ENCODE data around the gene CPLX1. TPM values are rescaled to one million over a fixed set of nuclear protein-coding genes. Genes with fewer than 3 reads are reported as not detected.

Gene CPLX1
- total RNA-seq, 1 experiment from 2014 or later = 14.5 TPM

- RAD21 ChIA-PET (ENCODE audit: low non-redundant PET in 1 of 2, low total read pairs in 2 of 2, uncharacterized antibody in 2 of 2, unreplicated experiment in 2 of 2) = no interaction called here
- CTCF ChIA-PET = no interaction called here
- TF ChIP-seq SIN3A (IDR thresholded peaks at IDR 0.05; ENCODE audit: low read depth) (no peak), EZH2 (IDR thresholded peaks at IDR 0.05) (no peak), ZBTB33 (IDR thresholded peaks at IDR 0.05; ENCODE audit: extremely low read depth, insufficient replicate concordance, low read length) (no peak), ELF1 (IDR thresholded peaks at IDR 0.05; ENCODE audit: borderline replicate concordance, low read depth) (no peak), SRF (IDR thresholded peaks at IDR 0.05; ENCODE audit: low read depth) (no peak), SP1 (IDR thresholded peaks at IDR 0.05; ENCODE audit: low read depth) (no peak), TCF7L2 (IDR thresholded peaks at IDR 0.05; ENCODE audit: borderline replicate concordance, extremely low read depth, insufficient read depth, insufficient read length) (no peak), RAD21 (IDR thresholded peaks at IDR 0.05; ENCODE audit: low read depth) (no peak), CBX3 (IDR thresholded peaks at IDR 0.05; ENCODE audit: low read depth) (no peak)
- intact Hi-C loops (cut with micrococcal nuclease) = no loop called here
- Histone ChIP-seq H3K4me2 (ENCODE audit: low read length) (no peak overlapping the region), H3K9me3 (ENCODE audit: control insufficient read depth in 1 of 2, insufficient read depth in 1 of 2, low read depth in 1 of 2, low read length in 2 of 2) (no peaks in the 10 kb centered on the region), H3K27me3 (ENCODE audit: insufficient read depth, low read length) (no peaks in the 10 kb centered on the region), H4K20me1 (ENCODE audit: insufficient read depth) (no peaks in the 10 kb centered on the region), H3K9me2 (ENCODE audit: insufficient read depth) (no peaks in the 10 kb centered on the region), H3K4me1 (ENCODE audit: control insufficient read depth in 1 of 2, insufficient read depth in 2 of 2, low read length in 2 of 2) (no peaks in the 10 kb centered on the region), H3K36me3 (ENCODE audit: control insufficient read depth in 1 of 2, insufficient read depth in 2 of 2, low read length in 2 of 2) (peaks cover 9 to 26% of the 10 kb centered on the region in 2 experiments), H2AFZ (ENCODE audit: low read depth, low read length, poor library complexity, severe bottlenecking) (no peak overlapping the region), H3K9ac (ENCODE audit: low read length) (no peak overlapping the region), H3K27ac (ENCODE audit: low read depth, low read length) (no peak overlapping the region), H3K4me3 (replicated peaks in 1 of 2; ENCODE audit: low read depth in 1 of 2, low read length in 2 of 2) (no peak overlapping the region), H3K79me2 (ENCODE audit: insufficient read depth, low read length) (no peaks in the 10 kb centered on the region)
- ATAC-seq = no peak
- BruUV-seq (replicated peaks) = no TSS peak
- POLR2A ChIA-PET = no interaction called here
- DNase-seq (ENCODE audit: low read depth, low spot score) = no peak
Measured at GRCh38 chr4:865572-865971, 39.6 kb upstream of the CPLX1 start.

GRCh38 chr4:865121-865465 lies 39.2 kb upstream of the CPLX1 start:
- Histone ChIP-seq H3K9me3 (ENCODE audit: control insufficient read depth in 1 of 2, insufficient read depth in 1 of 2, low read depth in 1 of 2, low read length in 2 of 2) (no peaks in the 10 kb centered on the region), H3K4me3 (replicated peaks in 1 of 2; ENCODE audit: low read depth in 1 of 2, low read length in 2 of 2) (no peak overlapping the region), H3K4me2 (ENCODE audit: low read length) (no peak overlapping the region), H2AFZ (ENCODE audit: low read depth, low read length, poor library complexity, severe bottlenecking) (no peak overlapping the region), H3K9ac (ENCODE audit: low read length) (no peak overlapping the region), H3K36me3 (ENCODE audit: control insufficient read depth in 1 of 2, insufficient read depth in 2 of 2, low read length in 2 of 2) (peaks cover 9 to 22% of the 10 kb centered on the region in 2 experiments), H3K9me2 (ENCODE audit: insufficient read depth) (no peaks in the 10 kb centered on the region), H3K4me1 (ENCODE audit: control insufficient read depth in 1 of 2, insufficient read depth in 2 of 2, low read length in 2 of 2) (no peaks in the 10 kb centered on the region), H4K20me1 (ENCODE audit: insufficient read depth) (no peaks in the 10 kb centered on the region), H3K27me3 (ENCODE audit: insufficient read depth, low read length) (no peaks in the 10 kb centered on the region), H3K27ac (ENCODE audit: low read depth, low read length) (no peak overlapping the region), H3K79me2 (ENCODE audit: insufficient read depth, low read length) (no peaks in the 10 kb centered on the region)
- BruUV-seq (replicated peaks) = no TSS peak
- intact Hi-C loops (cut with micrococcal nuclease) = no loop called here
- CTCF ChIA-PET = no interaction called here
- RAD21 ChIA-PET (ENCODE audit: low non-redundant PET in 1 of 2, low total read pairs in 2 of 2, uncharacterized antibody in 2 of 2, unreplicated experiment in 2 of 2) = no interaction called here
- no peak for ATAC-seq
- POLR2A ChIA-PET = no interaction called here
- DNase-seq (ENCODE audit: low read depth, low spot score) = no peak
- TF ChIP-seq ZNF274 (IDR thresholded peaks at IDR 0.05; ENCODE audit: low read depth, low read length) = no peak
- no peak for TF ChIP-seq ZBTB33 (IDR thresholded peaks at IDR 0.05; ENCODE audit: extremely low read depth, insufficient replicate concordance, low read length)
- no peak for TF ChIP-seq ATF3 (IDR thresholded peaks at IDR 0.05)
- TF ChIP-seq CEBPB (IDR thresholded peaks at IDR 0.05; ENCODE audit: low read depth) = no peak
- TF ChIP-seq ZFX (IDR thresholded peaks at IDR 0.05) = no peak
- TF ChIP-seq CBX3 (IDR thresholded peaks at IDR 0.05; ENCODE audit: low read depth) = no peak
- TF ChIP-seq SIN3A (IDR thresholded peaks at IDR 0.05; ENCODE audit: low read depth) = no peak
- no peak for TF ChIP-seq SRF (IDR thresholded peaks at IDR 0.05; ENCODE audit: low read depth)
- TF ChIP-seq MAX (IDR thresholded peaks at IDR 0.05) = no peak
- TF ChIP-seq EGR1 (IDR thresholded peaks at IDR 0.05; ENCODE audit: low read depth) = no peak
- TF ChIP-seq ELF1 (IDR thresholded peaks at IDR 0.05; ENCODE audit: borderline replicate concordance, low read depth) = no peak
- TF ChIP-seq POLR2AphosphoS5 (IDR thresholded peaks at IDR 0.05; ENCODE audit: low read depth, low read length) = no peak
- TF ChIP-seq POLR2A (IDR thresholded peaks at IDR 0.05; ENCODE audit: borderline replicate concordance, extremely low read depth, insufficient read depth, insufficient read length) = no peak
- TF ChIP-seq RAD21 (IDR thresholded peaks at IDR 0.05; ENCODE audit: low read depth) = no peak
- TF ChIP-seq TCF7L2 (IDR thresholded peaks at IDR 0.05; ENCODE audit: borderline replicate concordance, extremely low read depth, insufficient read depth, insufficient read length) = no peak
- TF ChIP-seq JUND (IDR thresholded peaks at IDR 0.05) = no peak
